ENCODE data around the gene GPR157.
A peak's percentile ranks its signal among the peaks of the same experiment; 100 is the strongest.
"Not testable (repeated sequence)": the region's sequence is repeated elsewhere in the genome, so short reads cannot be mapped to it uniquely, and the experiment has no call there.

GPR157 gene

DNA sequence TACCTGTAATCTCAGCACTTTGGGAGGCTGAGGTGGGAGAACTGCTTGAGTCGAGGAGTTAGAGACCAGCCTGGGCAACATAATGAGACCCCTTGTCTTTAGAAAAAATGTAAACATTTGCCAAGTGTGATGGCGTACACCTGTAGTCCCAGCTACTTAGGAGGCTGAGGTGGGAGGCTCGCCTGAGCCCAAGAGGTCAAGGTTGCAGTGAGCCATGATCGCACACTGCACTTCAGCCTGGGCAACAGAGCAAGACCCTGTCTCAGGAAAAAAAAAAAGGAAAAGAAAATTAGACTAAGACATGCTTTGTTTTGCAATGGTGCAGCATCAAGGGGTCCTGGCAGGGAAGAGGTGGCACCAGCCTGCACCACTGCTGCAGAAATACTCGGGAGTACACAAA is 16.8 kb upstream of the GPR157 start:
- TF ChIP-seq, protein P1, sequence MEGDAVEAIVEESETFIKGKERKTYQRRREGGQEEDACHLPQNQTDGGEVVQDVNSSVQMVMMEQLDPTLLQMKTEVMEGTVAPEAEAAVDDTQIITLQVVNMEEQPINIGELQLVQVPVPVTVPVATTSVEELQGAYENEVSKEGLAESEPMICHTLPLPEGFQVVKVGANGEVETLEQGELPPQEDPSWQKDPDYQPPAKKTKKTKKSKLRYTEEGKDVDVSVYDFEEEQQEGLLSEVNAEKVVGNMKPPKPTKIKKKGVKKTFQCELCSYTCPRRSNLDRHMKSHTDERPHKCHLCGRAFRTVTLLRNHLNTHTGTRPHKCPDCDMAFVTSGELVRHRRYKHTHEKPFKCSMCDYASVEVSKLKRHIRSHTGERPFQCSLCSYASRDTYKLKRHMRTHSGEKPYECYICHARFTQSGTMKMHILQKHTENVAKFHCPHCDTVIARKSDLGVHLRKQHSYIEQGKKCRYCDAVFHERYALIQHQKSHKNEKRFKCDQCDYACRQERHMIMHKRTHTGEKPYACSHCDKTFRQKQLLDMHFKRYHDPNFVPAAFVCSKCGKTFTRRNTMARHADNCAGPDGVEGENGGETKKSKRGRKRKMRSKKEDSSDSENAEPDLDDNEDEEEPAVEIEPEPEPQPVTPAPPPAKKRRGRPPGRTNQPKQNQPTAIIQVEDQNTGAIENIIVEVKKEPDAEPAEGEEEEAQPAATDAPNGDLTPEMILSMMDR (IDR thresholded peaks at IDR 0.05), result no peak

DNA sequence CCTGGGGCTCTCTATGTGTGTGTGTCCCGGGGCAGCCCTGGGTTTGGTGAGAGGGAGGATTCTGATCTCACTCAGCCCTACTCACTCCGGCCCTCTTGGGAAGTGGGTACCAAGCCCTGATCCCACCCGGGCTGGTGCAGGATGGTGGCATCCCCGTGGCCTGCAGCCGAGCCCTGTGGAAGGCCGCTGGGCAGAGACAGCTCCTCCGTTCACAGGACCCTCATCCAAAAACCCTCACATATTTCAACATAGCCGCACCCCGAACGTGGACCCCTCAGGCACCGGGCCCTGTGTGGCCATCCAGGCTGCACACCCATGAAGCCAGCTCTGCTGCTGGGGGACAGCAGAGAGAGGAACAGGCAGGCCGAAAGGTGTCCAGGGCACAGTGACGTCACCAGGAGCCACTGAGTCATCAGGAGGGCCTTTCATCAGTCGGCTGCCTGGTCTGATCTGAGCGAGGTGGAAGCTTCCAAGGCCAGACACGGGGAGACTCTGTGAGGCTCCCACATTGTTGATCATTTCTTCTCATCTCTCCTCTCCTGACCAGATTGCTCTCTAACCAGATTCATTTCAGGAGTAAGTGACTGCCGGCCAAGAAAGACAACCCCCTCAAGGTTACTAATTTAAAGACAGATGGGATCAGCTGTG is 16.2 kb upstream of the GPR157 start:
- Histone ChIP-seq H3K4me3 (ENCODE audit: low read depth in 1 of 2, low read length in 1 of 2) (no peak overlapping the region), H3K4me1 (ENCODE audit: control insufficient read depth in 1 of 2, insufficient read depth in 1 of 2, low read depth in 1 of 2, low read length in 1 of 2) (peaks cover 10 to 14% of the 10 kb centered on the region in 2 experiments), H3K27ac (no peak overlapping the region), H3K9me3 (no peaks in the 10 kb centered on the region), H3K36me3 (no peaks in the 10 kb centered on the region), H3K27me3 (no peaks in the 10 kb centered on the region)
- TF ChIP-seq, protein P1 (IDR thresholded peaks at IDR 0.05), result no peak

More for the DNA sequence above, 16.8 kb upstream of the GPR157 start:
- no peaks in the 10 kb centered on the region for H3K9me3 ChIP-seq
- H3K36me3 ChIP-seq, result no peaks in the 10 kb centered on the region
- H3K27me3 ChIP-seq, result no peaks in the 10 kb centered on the region
- no peak overlapping the region for H3K4me3 ChIP-seq (ENCODE audit: low read depth in 1 of 2, low read length in 1 of 2)
- no peak overlapping the region for H3K27ac ChIP-seq
- peaks cover 10 to 14% of the 10 kb centered on the region in 2 experiments for H3K4me1 ChIP-seq (ENCODE audit: control insufficient read depth in 1 of 2, insufficient read depth in 1 of 2, low read depth in 1 of 2, low read length in 1 of 2)

DNA sequence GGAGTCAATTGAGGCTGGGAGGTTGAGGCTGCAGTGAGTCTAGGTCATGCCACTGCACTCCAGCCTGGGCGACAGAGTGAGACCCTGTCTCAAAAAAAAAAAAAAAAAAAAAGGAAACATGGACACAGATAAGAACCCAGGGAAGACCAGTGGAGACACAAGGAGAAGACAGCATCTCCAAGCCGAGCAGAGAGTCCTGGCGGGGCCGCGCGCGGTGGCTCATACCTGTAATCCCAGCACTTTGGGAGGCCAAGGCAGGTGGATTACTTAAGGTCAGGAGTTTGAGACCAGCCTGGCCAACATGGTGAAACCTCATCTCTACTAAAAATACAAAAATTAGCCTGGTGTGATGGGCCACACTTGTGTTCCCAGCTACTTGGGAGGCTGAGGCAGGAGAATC is 15.6 kb upstream of the GPR157 start:
- H3K9me3 ChIP-seq; H3K4me3 ChIP-seq (ENCODE audit: low read depth in 1 of 2, low read length in 1 of 2); H3K27me3 ChIP-seq; H3K27ac ChIP-seq; H3K36me3 ChIP-seq: not testable (repeated sequence)
- peaks cover 10 to 14% of the 10 kb centered on the region in 2 experiments for H3K4me1 ChIP-seq (ENCODE audit: control insufficient read depth in 1 of 2, insufficient read depth in 1 of 2, low read depth in 1 of 2, low read length in 1 of 2)

DNA sequence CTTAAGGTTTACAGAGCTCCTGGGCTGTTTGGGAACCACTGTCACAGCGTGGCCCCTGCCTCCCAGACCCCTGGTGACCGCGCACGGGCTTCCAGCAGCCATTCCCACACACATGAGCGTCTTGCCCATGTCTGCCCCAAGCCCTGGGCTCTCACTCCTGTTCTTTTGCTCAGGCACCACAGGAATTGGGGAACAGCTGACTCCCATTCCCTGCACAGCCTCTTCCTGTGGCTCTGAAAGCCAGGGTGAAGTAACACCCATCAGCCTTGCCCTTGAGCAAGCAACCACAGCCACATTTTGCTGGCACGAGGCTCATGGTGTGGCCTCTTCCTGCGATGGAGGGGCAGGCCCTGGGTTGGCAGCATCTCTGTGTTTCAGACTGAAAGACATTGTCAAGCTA is 14.3 kb upstream of the GPR157 start:
- Histone ChIP-seq H3K4me3 (ENCODE audit: low read depth in 1 of 2, low read length in 1 of 2) (no peak overlapping the region), H3K36me3 (no peaks in the 10 kb centered on the region), H3K27me3 (no peaks in the 10 kb centered on the region), H3K4me1 (ENCODE audit: control insufficient read depth in 1 of 2, insufficient read depth in 1 of 2, low read depth in 1 of 2, low read length in 1 of 2) (peaks cover 10 to 14% of the 10 kb centered on the region in 2 experiments), H3K27ac (peak overlapping the region; percentile 20), H3K9me3 (no peaks in the 10 kb centered on the region)
- TF ChIP-seq, protein P1 (IDR thresholded peaks at IDR 0.05), result no peak

DNA sequence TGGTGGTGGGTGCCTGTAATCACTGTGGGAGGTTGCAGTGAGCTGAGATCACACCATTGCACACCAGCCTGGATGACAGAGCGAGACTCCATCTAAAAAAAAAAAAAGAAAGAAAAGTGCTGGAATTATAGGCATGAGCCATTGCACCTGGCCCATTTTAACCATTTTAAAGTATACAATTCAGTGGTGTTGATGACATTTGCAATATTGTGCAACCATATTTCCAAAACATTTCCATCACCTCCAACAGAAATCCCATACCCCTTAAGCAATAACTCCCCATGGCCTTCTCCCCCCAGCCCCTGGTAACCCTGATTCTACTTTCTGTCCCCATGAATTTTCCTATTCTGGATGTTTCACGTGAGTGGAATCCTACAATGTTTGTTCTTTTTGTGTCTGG is 11.0 kb upstream of the GPR157 start:
- Histone ChIP-seq H3K27ac (no peak overlapping the region), H3K36me3 (no peaks in the 10 kb centered on the region), H3K9me3 (no peaks in the 10 kb centered on the region), H3K4me1 (ENCODE audit: control insufficient read depth in 1 of 2, insufficient read depth in 1 of 2, low read depth in 1 of 2, low read length in 1 of 2) (peaks cover 10 to 14% of the 10 kb centered on the region in 2 experiments), H3K4me3 (ENCODE audit: low read depth in 1 of 2, low read length in 1 of 2) (no peak overlapping the region), H3K27me3 (peaks cover 17% of the 10 kb centered on the region)
- TF ChIP-seq, protein P1 (IDR thresholded peaks at IDR 0.05), result no peak

DNA sequence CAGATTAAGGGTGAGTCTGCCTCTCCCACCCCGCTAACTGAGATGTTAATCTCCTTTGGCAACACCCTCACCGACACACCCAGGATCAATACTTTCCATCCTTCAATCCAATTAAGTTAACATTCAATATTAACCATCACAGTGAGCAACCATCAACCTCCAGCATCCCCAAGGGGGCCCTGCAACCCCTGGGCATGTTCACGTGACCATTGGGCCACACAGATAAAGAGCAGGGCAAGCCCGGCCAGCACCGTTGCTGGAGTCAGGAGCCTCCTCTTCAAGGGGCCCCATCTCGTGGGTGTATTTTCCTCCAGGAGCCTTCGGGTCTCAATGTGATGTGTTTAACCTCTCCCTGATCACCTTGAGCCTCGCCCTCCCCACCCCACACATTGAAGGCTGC is 8.0 kb upstream of the GPR157 start:
- H3K27me3 ChIP-seq, result peaks cover 39% of the 10 kb centered on the region
- H3K27ac ChIP-seq, result no peak overlapping the region
- H3K4me1 ChIP-seq (ENCODE audit: control insufficient read depth in 1 of 2, insufficient read depth in 1 of 2, low read depth in 1 of 2, low read length in 1 of 2), result no peaks in the 10 kb centered on the region
- TF ChIP-seq, protein P1 (IDR thresholded peaks at IDR 0.05), result no peak
- H3K9me3 ChIP-seq, result no peaks in the 10 kb centered on the region
- no peak overlapping the region for H3K4me3 ChIP-seq (ENCODE audit: low read depth in 1 of 2, low read length in 1 of 2)
- H3K36me3 ChIP-seq, result no peaks in the 10 kb centered on the region
